ENCODE measurements around the gene KIFC3.

- TF ChIP-seq HDAC6 (IDR thresholded peaks at IDR 0.05; ENCODE audit: low read depth, low read length) (no peak), POLR2A (IDR thresholded peaks at IDR 0.05; ENCODE audit: control extremely low read depth in 1 of 2, low read depth in 2 of 2, low read length in 2 of 2) (no peak)
Observed at GRCh38 chr16:57773019-57773418, 29.3 kb downstream of the KIFC3 start.
